ENCODE results near the gene ST6GALNAC3.

DNA sequence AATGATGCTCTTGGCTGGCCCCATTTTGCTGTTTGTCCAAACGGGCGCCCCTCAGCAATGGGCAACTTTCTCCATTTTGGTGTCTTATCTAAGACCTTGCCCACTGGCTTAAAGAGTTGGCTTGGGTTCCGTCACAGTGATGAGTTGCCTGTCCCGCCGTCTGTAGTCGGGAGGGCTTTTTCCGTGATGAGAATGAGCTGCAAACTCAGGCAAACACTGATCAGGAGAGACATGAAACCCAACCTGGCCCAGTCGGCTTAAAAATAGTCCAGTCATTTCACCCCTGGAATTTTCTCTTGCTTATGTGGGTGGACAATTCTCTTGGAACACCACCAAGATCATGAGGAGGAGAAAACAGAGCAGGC, 79.3 kb downstream of the ST6GALNAC3 start:
- TF ChIP-seq CTCF (conservative IDR thresholded peaks at IDR 0.05; ENCODE audit: low read length) (no peak), EZH2phosphoT487 (IDR thresholded peaks at IDR 0.05; ENCODE audit: borderline replicate concordance) (no peak)

All from Loucy (cell line).